HepG2 (cell line): ENCODE measurements around the gene FBLIM1. TPM values are rescaled to one million over a fixed set of nuclear protein-coding genes. Genes with fewer than 3 reads are reported as not detected.
A peak's percentile ranks its signal among the peaks of the same experiment; 100 is the strongest.

ENCODE experiments used
- ATF6 ChIP-seq: sonication (generic); formaldehyde crosslinking; conservative IDR thresholded peaks from 2 replicates; pipeline ENCODE4 v1.4.0; 2020; ENCODE audit warnings: missing genetic modification reagents
- CTCF ChIP-seq: sonication (generic); formaldehyde crosslinking; IDR thresholded peaks from 2 replicates; pipeline ENCODE4 v1.5.0; 2020; ENCODE audit warnings: mild to moderate bottlenecking, missing genetic modification reagents, moderate library complexity
- FOXM1 ChIP-seq: sonication (generic); formaldehyde crosslinking; IDR thresholded peaks from 2 replicates; pipeline ENCODE4 v1.5.0; 2020; ENCODE audit warnings: missing genetic modification reagents
- GTF2F1 ChIP-seq: fragments of 150-350 bp; IDR thresholded peaks from 2 replicates; pipeline ENCODE4 v1.6.1; 2014; ENCODE audit warnings: low read length
- MIXL1 ChIP-seq: IDR thresholded peaks from 2 replicates; pipeline ENCODE4 v1.6.1; 2016
- PLSCR1 ChIP-seq: sonication (generic); formaldehyde crosslinking; IDR thresholded peaks from 2 replicates; pipeline ENCODE4 v1.5.0; 2020; ENCODE audit warnings: missing genetic modification reagents, mild to moderate bottlenecking, borderline replicate concordance
- POLR2A ChIP-seq, 2 experiments: IDR thresholded peaks; 2 replicates each; pipeline ENCODE4 v1.6.1; 2011; ENCODE audit warnings: low read depth in 2 of 2, low read length in 2 of 2, mild to moderate bottlenecking in 1 of 2, moderate library complexity in 1 of 2; ENCODE audit not compliant: insufficient read depth in 1 of 2
- REXO4 ChIP-seq: sonication (generic); formaldehyde crosslinking; IDR thresholded peaks from 2 replicates; pipeline ENCODE4 v1.8.0; 2022; ENCODE audit warnings: missing genetic modification reagents, mild to moderate bottlenecking, borderline replicate concordance
- TFE3 ChIP-seq: IDR thresholded peaks from 2 replicates; pipeline ENCODE4 v1.6.1; 2016
- ZBTB39 ChIP-seq: sonication (generic); formaldehyde crosslinking; IDR thresholded peaks from 2 replicates; pipeline ENCODE4 v1.5.0; 2020; ENCODE audit warnings: missing genetic modification reagents
- ZBTB46 ChIP-seq: sonication (generic); formaldehyde crosslinking; IDR thresholded peaks from 2 replicates; pipeline ENCODE4 v1.4.0; 2020; ENCODE audit warnings: mild to moderate bottlenecking, missing genetic modification reagents, borderline replicate concordance
- ZNF30 ChIP-seq: sonication (generic); formaldehyde crosslinking; IDR thresholded peaks from 2 replicates; pipeline ENCODE4 v1.5.0; 2020; ENCODE audit warnings: mild to moderate bottlenecking, missing genetic modification reagents
- ZNF687 ChIP-seq: sonication (generic); formaldehyde crosslinking; IDR thresholded peaks from 2 replicates; pipeline ENCODE4 v1.5.1; 2020; ENCODE audit warnings: mild to moderate bottlenecking, missing genetic modification reagents, moderate library complexity
- polyA plus RNA-seq, 8 experiments: library from polyadenylated mRNA; depleted of rRNA in 3 of 8; stranded (reverse) in 7 of 8; unstranded in 1 of 8; fragments of >200 nt; fragmentation: Illumina TruSeq in 4 of 8; extraction: Trizol in 4 of 8; gene quantifications; 2 replicates each; pipeline versions ENCODE4 v1.2.1 to v1.2.3, GENCODE V29; 2011 to 2016; ENCODE audit warnings: low read depth in 4 of 8, missing spikeins in 1 of 8, mixed read lengths in 1 of 8; ENCODE audit not compliant: insufficient read depth in 1 of 8
- total RNA-seq, 5 experiments: library from RNA; depleted of rRNA; stranded (reverse); fragments of >200 nt; fragmentation: Illumina TruSeq; extraction: Trizol; gene quantifications; 2 replicates each; pipeline ENCODE4 v1.2.3, GENCODE V29; 2016; ENCODE audit warnings: low read depth in 1 of 5

FBLIM1 gene
- total and polyA plus RNA-seq, 2 of the 13 experiments (the other 11 are each of a cell fraction or from before 2014, with no cell fraction given), result 10.6 to 23.0 TPM

- TF ChIP-seq PLSCR1 (CRISPR knock-in tag) (no peak), FOXM1 (no peak), TFE3 (CRISPR knock-in tag) (no peak), ZNF30 (CRISPR knock-in tag) (no peak), REXO4 (CRISPR knock-in tag) (no peak), ATF6 (no peak), GTF2F1 (no peak), POLR2A (IDR thresholded peaks at IDR 0.05; ENCODE audit: insufficient read depth in 1 of 2, low read depth in 2 of 2, low read length in 2 of 2) (no peak), ZBTB39 (CRISPR knock-in tag) (no peak), ZBTB46 (CRISPR knock-in tag) (no peak), MIXL1 (CRISPR knock-in tag) (no peak), ZNF687 (CRISPR knock-in tag) (peak; percentile 71), CTCF (peak; percentile 12; the same call in 1 of the 2 replicates)
These were observed 512 bp downstream of the FBLIM1 start (continued) for GRCh38 chr1:15758953-15759661.
